Measurements from ENCODE around the gene ZNF416. TPM values are rescaled to one million over a fixed set of nuclear protein-coding genes. Genes with fewer than 3 reads are reported as not detected.
A peak's percentile ranks its signal among the peaks of the same experiment; 100 is the strongest.

ZNF416 gene
- total RNA-seq (2014; rRNA removed; shearing (Covaris generic)): 5.1 and 5.2 TPM in 2 replicates
- polyA plus RNA-seq (2015; cell fraction: cytosol; rRNA removed): 3.2 and 4.2 TPM in 2 replicates
- polyA plus RNA-seq (2015; cell fraction: nucleus; rRNA removed): 3.6 and 4.5 TPM in 2 replicates

- DNase-seq (ENCODE audit: low read depth): peak; percentile 97
Observed at GRCh38 chr19:57578487-57579205, at the start of gene ZNF416. TSS of gene ZNF416 (minus strand) at chr19:57578911. CDS start at chr19:57578704, 207 bp downstream.

- no peak for DNase-seq (ENCODE audit: low read depth)
Observed at GRCh38 chr19:57623091-57623490, 44.4 kb upstream of the ZNF416 start.

GRCh38 chr19:57620673-57621348 lies 42.1 kb upstream of the ZNF416 start:
- DNase-seq (ENCODE audit: low read depth): peak; percentile 30

- no peak for DNase-seq (ENCODE audit: low read depth)
Observed at GRCh38 chr19:57615346-57615745, 36.6 kb upstream of the ZNF416 start.

GRCh38 chr19:57613941-57614743 lies 35.4 kb upstream of the ZNF416 start, which contains the start of gene ZNF134:
TSS of gene ZNF134 (plus strand) at chr19:57614242. CDS start at chr19:57619469, 5,227 bp downstream.
- DNase-seq (ENCODE audit: low read depth): peak; percentile 84

GRCh38 chr19:57611113-57611512 lies 32.4 kb upstream of the ZNF416 start:
- no peak for DNase-seq (ENCODE audit: low read depth)

GRCh38 chr19:57606931-57607330 lies 28.2 kb upstream of the ZNF416 start:
- no peak for DNase-seq (ENCODE audit: low read depth)

- DNase-seq (ENCODE audit: low read depth): peak; percentile 85
Observed at GRCh38 chr19:57599761-57600383, 21.2 kb upstream of the ZNF416 start, which contains the start of gene ZNF530. TSS of gene ZNF530 (plus strand) at chr19:57599885. CDS start at chr19:57604346, 4,461 bp downstream.

- no peak for DNase-seq (ENCODE audit: low read depth)
Observed at GRCh38 chr19:57599377-57599760, 20.7 kb upstream of the ZNF416 start.

- DNase-seq (ENCODE audit: low read depth): peak; percentile 84
Observed at GRCh38 chr19:57587529-57587928, 8.8 kb upstream of the ZNF416 start.

GRCh38 chr19:57583521-57584416 lies 5.1 kb upstream of the ZNF416 start, which contains the start of gene ZIK1:
TSS of gene ZIK1 (plus strand) at chr19:57584145. CDS start at chr19:57584357, 212 bp downstream.
- peak; percentile 54 for DNase-seq (ENCODE audit: low read depth)

GRCh38 chr19:57583104-57583520 lies 4.4 kb upstream of the ZNF416 start:
- DNase-seq (ENCODE audit: low read depth): no peak

- no peak for DNase-seq (ENCODE audit: low read depth)
Observed at GRCh38 chr19:57576661-57577060, 2.0 kb downstream of the ZNF416 start.

GRCh38 chr19:57572415-57572947 lies 6.2 kb downstream of the ZNF416 start:
- DNase-seq (ENCODE audit: low read depth): no peak

- DNase-seq (ENCODE audit: low read depth): no peak
Observed at GRCh38 chr19:57570707-57571106, 8.0 kb downstream of the ZNF416 start.

GRCh38 chr19:57566396-57567265 lies 12.1 kb downstream of the ZNF416 start:
- DNase-seq (ENCODE audit: low read depth): no peak

GRCh38 chr19:57563547-57563946 lies 15.2 kb downstream of the ZNF416 start:
- no peak for DNase-seq (ENCODE audit: low read depth)

- peak; percentile 79 for DNase-seq (ENCODE audit: low read depth)
Observed at GRCh38 chr19:57560049-57560491, 18.6 kb downstream of the ZNF416 start.
